CD14-positive monocyte (primary cell): ENCODE measurements around the gene ENO1. TPM values are rescaled to one million over a fixed set of nuclear protein-coding genes. Genes with fewer than 3 reads are reported as not detected.
"Not testable (repeated sequence)": the region's sequence is repeated elsewhere in the genome, so short reads cannot be mapped to it uniquely, and the experiment has no call there.

Source experiments
- DNase-seq, 3 donors: peaks; one replicate each; pipeline ENCODE4 v3.0.0-alpha.2; 2011 to 2022
- H2AFZ ChIP-seq: 2 replicates; pipeline ENCODE4 v1.6.0; 2012; ENCODE audit warnings: mild to moderate bottlenecking, low read depth, low read length, inconsistent platforms; ENCODE audit not compliant: insufficient read depth, poor library complexity, severe bottlenecking
- H3K27ac ChIP-seq, 2 donors: 1 replicate in 1 of 2; 2 replicates in 1 of 2; pipeline ENCODE4 v1.5.1; 2012 to 2013; ENCODE audit warnings: low read length in 2 of 2, control low read depth in 1 of 2, inconsistent platforms in 1 of 2, low read depth in 1 of 2, mild to moderate bottlenecking in 1 of 2
- H3K27me3 ChIP-seq, 2 donors: one replicate each; pipeline versions ENCODE4 v1.6.0 to v1.6.1; 2011 to 2013; ENCODE audit warnings: low read length in 2 of 2; ENCODE audit not compliant: control insufficient read depth in 2 of 2, insufficient read depth in 2 of 2
- H3K36me3 ChIP-seq, 2 donors: replicated peaks in 1 of 2; 1 replicate in 1 of 2; 2 replicates in 1 of 2; pipeline versions ENCODE4 v1.5.1 to v1.6.1; 2012 to 2013; ENCODE audit warnings: low read length in 2 of 2, control low read depth in 1 of 2, inconsistent platforms in 1 of 2, mild to moderate bottlenecking in 1 of 2; ENCODE audit not compliant: insufficient read depth in 2 of 2, control insufficient read depth in 1 of 2
- H3K4me1 ChIP-seq, 2 donors: 1 replicate in 1 of 2; 2 replicates in 1 of 2; pipeline versions ENCODE4 v1.5.1 to v1.6.1; 2012 to 2013; ENCODE audit warnings: low read length in 2 of 2, control low read depth in 1 of 2, inconsistent platforms in 1 of 2, mild to moderate bottlenecking in 1 of 2, moderate library complexity in 1 of 2; ENCODE audit not compliant: insufficient read depth in 2 of 2, control insufficient read depth in 1 of 2
- H3K4me2 ChIP-seq: replicated peaks from 2 replicates; pipeline ENCODE3; 2012; ENCODE audit warnings: low read length, moderate library complexity, mild to moderate bottlenecking; ENCODE audit not compliant: poor library complexity, severe bottlenecking; ENCODE audit errors: extremely low read depth
- H3K4me3 ChIP-seq, 3 experiments: fragments of 200-600 bp in 1 of 3; sonication (generic) in 1 of 3; replicated peaks in 1 of 3; 1 replicate in 2 of 3; 2 replicates in 1 of 3; pipeline ENCODE4 v1.5.1; 2011 to 2013; ENCODE audit warnings: low read length in 3 of 3, mild to moderate bottlenecking in 3 of 3, control low read depth in 2 of 3, low read depth in 2 of 3, inconsistent platforms in 1 of 3, moderate library complexity in 1 of 3
- H3K79me2 ChIP-seq: 2 replicates; pipeline ENCODE4 v1.6.0; 2012; ENCODE audit warnings: mild to moderate bottlenecking, control low read depth, inconsistent platforms, low read length, moderate library complexity; ENCODE audit not compliant: insufficient read depth
- H3K9ac ChIP-seq: 2 replicates; pipeline ENCODE4 v1.6.0; 2017; ENCODE audit warnings: low read length, mild to moderate bottlenecking; ENCODE audit not compliant: insufficient read depth, poor library complexity, severe bottlenecking
- H3K9me3 ChIP-seq, 2 donors: replicated peaks in 1 of 2; 1 replicate in 1 of 2; 2 replicates in 1 of 2; pipeline versions ENCODE4 v1.5.1 to v1.6.1; 2012 to 2013; ENCODE audit warnings: low read length in 2 of 2, control low read depth in 1 of 2; ENCODE audit not compliant: control insufficient read depth in 1 of 2, insufficient read depth in 1 of 2
- H4K20me1 ChIP-seq: 2 replicates; pipeline ENCODE4 v1.6.0; 2012; ENCODE audit warnings: mild to moderate bottlenecking, low read length, control low read depth, moderate library complexity; ENCODE audit not compliant: insufficient read depth
- H3K27ac Mint-ChIP-seq, 7 donors: one replicate each; pipeline ENCODE4 v1.8.0; 2020; ENCODE audit warnings: mild to moderate bottlenecking in 7 of 7, mixed read lengths in 7 of 7, moderate library complexity in 6 of 7, inconsistent platforms in 2 of 7
- H3K27me3 Mint-ChIP-seq, 3 donors: one replicate each; pipeline ENCODE4 v1.8.0; 2021 to 2022; ENCODE audit warnings: low read depth in 3 of 3, mild to moderate bottlenecking in 3 of 3, mixed read lengths in 3 of 3, moderate library complexity in 3 of 3, inconsistent platforms in 1 of 3
- H3K36me3 Mint-ChIP-seq, 2 donors: one replicate each; pipeline ENCODE4 v1.8.0; 2020; ENCODE audit warnings: mixed read lengths in 2 of 2, inconsistent platforms in 1 of 2, mild to moderate bottlenecking in 1 of 2
- H3K4me1 Mint-ChIP-seq: one replicate; pipeline ENCODE4 v1.8.0; 2020; ENCODE audit warnings: mild to moderate bottlenecking, mixed read lengths
- H3K4me3 Mint-ChIP-seq, 2 donors: one replicate each; pipeline ENCODE4 v1.8.0; 2020; ENCODE audit warnings: mild to moderate bottlenecking in 2 of 2, mixed read lengths in 2 of 2, moderate library complexity in 1 of 2
- H3K9me3 Mint-ChIP-seq, 7 donors: one replicate each; pipeline ENCODE4 v1.8.0; 2020 to 2022; ENCODE audit warnings: mixed read lengths in 7 of 7, mild to moderate bottlenecking in 6 of 7, moderate library complexity in 6 of 7, inconsistent platforms in 2 of 7
- CTCF ChIP-seq: fragments of 200-600 bp; IDR thresholded peaks from one replicate; pipeline ENCODE4 v1.8.0; 2022; ENCODE audit warnings: antibody characterized with exemption, mild to moderate bottlenecking
- WGBS: methylation state at CpG from one replicate; pipeline ENCODE4 v1.1.5; 2013; ENCODE audit warnings: missing lambda C conversion rate; ENCODE audit not compliant: insufficient coverage; 5-methylcytosine and 5-hydroxymethylcytosine counted together
- intact Hi-C, 2 donors: fragments of 100-400 bp; cut with micrococcal nuclease; formaldehyde crosslinking; loops; one replicate each; pipeline versions ENCODE4 v1.15.0 to v1.15.1; 2023
- polyA plus RNA-seq, 3 donors: library from polyadenylated mRNA; depleted of rRNA in 1 of 3; unstranded in 2 of 3; stranded (reverse) in 1 of 3; fragments of 300-500 nt in 2 of 3; fragments of >200 nt in 1 of 3; fragmentation: Illumina TruSeq in 2 of 3; gene quantifications; 1 replicate in 2 of 3; 2 replicates in 1 of 3; pipeline ENCODE4 v1.2.3, GENCODE V29; 2012 to 2021

The ENO1 gene
- polyA plus RNA-seq, 3 donors = 525 to 1,573 (median 1,458) TPM

GRCh38 chr1:8899046-8899445 is 20.6 kb upstream of the ENO1 start:
- Mint-ChIP-seq H3K9me3 (peaks cover 9 to 10% (median 9%) of the 10 kb centered on the region in 7 donors), H3K27me3 (peaks cover 0 to 7% (median 1%) of the 10 kb centered on the region in 3 donors), H3K4me3 (no peak overlapping the region), H3K36me3 (peaks cover 0 to 5% of the 10 kb centered on the region in 2 donors), H3K4me1 (peaks cover 10% of the 10 kb centered on the region), H3K27ac (no peak overlapping the region)
- Histone ChIP-seq H3K36me3 (no peaks in the 10 kb centered on the region), H3K9ac (no peak overlapping the region), H4K20me1 (no peaks in the 10 kb centered on the region), H3K27me3 (no peaks in the 10 kb centered on the region), H3K27ac (no peak overlapping the region), H3K4me3 (no peak overlapping the region), H2AFZ (no peak overlapping the region), H3K9me3 (peaks cover 0 to 8% of the 10 kb centered on the region in 2 donors), H3K4me2 (no peak overlapping the region), H3K79me2 (no peaks in the 10 kb centered on the region), H3K4me1 (peaks cover 9 to 14% of the 10 kb centered on the region in 2 donors)
- intact Hi-C loops = no loop called here
- WGBS = 82% methylated on average over 5 of the region's 7 CpGs
- TF ChIP-seq CTCF = no peak
- no peak for DNase-seq

GRCh38 chr1:8898418-8898817 is 19.9 kb upstream of the ENO1 start:
- DNase-seq, H3K27ac ChIP-seq, H2AFZ ChIP-seq, H3K36me3 Mint-ChIP-seq, H4K20me1 ChIP-seq, H3K9me3 ChIP-seq, H3K4me2 ChIP-seq, H3K27me3 ChIP-seq, H3K9ac ChIP-seq, H3K27me3 Mint-ChIP-seq, H3K79me2 ChIP-seq, H3K36me3 ChIP-seq, intact Hi-C loops, H3K27ac Mint-ChIP-seq, H3K4me3 ChIP-seq: not testable (repeated sequence)
- H3K4me1 ChIP-seq = peaks cover 9 to 14% of the 10 kb centered on the region in 2 donors
- Mint-ChIP-seq H3K9me3 (peaks cover 9 to 10% (median 9%) of the 10 kb centered on the region in 7 donors), H3K4me3 (peak overlapping the region in 1 of 2 donors; percentile 40), H3K4me1 (peaks cover 13% of the 10 kb centered on the region)
- WGBS = 50% methylated on average over 2 of the region's 5 CpGs

- no CpG with 5 or more reads among the region's 4 CpGs for WGBS
- H3K27ac ChIP-seq, H4K20me1 ChIP-seq, DNase-seq, H3K9me3 ChIP-seq, H3K36me3 Mint-ChIP-seq, H3K79me2 ChIP-seq, H3K4me3 ChIP-seq, intact Hi-C loops, H3K9ac ChIP-seq, H3K27me3 ChIP-seq, H3K4me3 Mint-ChIP-seq, H3K36me3 ChIP-seq, H3K4me2 ChIP-seq, H3K27me3 Mint-ChIP-seq, H3K27ac Mint-ChIP-seq, H2AFZ ChIP-seq: not testable (repeated sequence)
- Mint-ChIP-seq H3K4me1 (peaks cover 15% of the 10 kb centered on the region), H3K9me3 (peaks cover 9 to 10% (median 9%) of the 10 kb centered on the region in 7 donors)
- H3K4me1 ChIP-seq = peaks cover 12 to 17% of the 10 kb centered on the region in 2 donors
Observed at GRCh38 chr1:8897505-8897904, 19.0 kb upstream of the ENO1 start.

GRCh38 chr1:8896775-8897174 is 18.3 kb upstream of the ENO1 start:
- H3K9ac ChIP-seq, H3K27me3 ChIP-seq, H2AFZ ChIP-seq, H3K36me3 ChIP-seq, H3K4me3 ChIP-seq, H4K20me1 ChIP-seq, H3K27me3 Mint-ChIP-seq, H3K27ac Mint-ChIP-seq, H3K36me3 Mint-ChIP-seq, H3K4me3 Mint-ChIP-seq, H3K9me3 ChIP-seq, intact Hi-C loops, DNase-seq, H3K79me2 ChIP-seq, H3K4me2 ChIP-seq, H3K27ac ChIP-seq: not testable (repeated sequence)
- H3K4me1 ChIP-seq = peaks cover 19 to 25% of the 10 kb centered on the region in 2 donors
- H3K9me3 Mint-ChIP-seq = peaks cover 9 to 10% (median 9%) of the 10 kb centered on the region in 7 donors
- peaks cover 22% of the 10 kb centered on the region for H3K4me1 Mint-ChIP-seq
- WGBS = 18% methylated on average over 3 of the region's 3 CpGs
